Osteocyte (in vitro differentiated cells): Measurements from ENCODE around the gene PPFIA2. TPM values are rescaled to one million over a fixed set of nuclear protein-coding genes. Genes with fewer than 3 reads are reported as not detected.

ENCODE experiments used
- DNase-seq: peaks from one replicate; pipeline ENCODE4 v3.0.0; 2021; ENCODE audit warnings: mixed read lengths; ENCODE audit not compliant: unreplicated experiment; ENCODE audit errors: extremely low spot score
- H3K27ac Mint-ChIP-seq: one replicate; pipeline ENCODE4 v1.8.0; 2021; ENCODE audit warnings: mild to moderate bottlenecking, mixed read lengths; ENCODE audit not compliant: unreplicated experiment
- H3K27me3 Mint-ChIP-seq: one replicate; pipeline ENCODE4 v1.8.0; 2021; ENCODE audit warnings: mixed read lengths; ENCODE audit not compliant: unreplicated experiment
- H3K36me3 Mint-ChIP-seq: one replicate; pipeline ENCODE4 v1.8.0; 2021; ENCODE audit warnings: mixed read lengths; ENCODE audit not compliant: unreplicated experiment
- H3K4me1 Mint-ChIP-seq: one replicate; pipeline ENCODE4 v1.8.0; 2021; ENCODE audit warnings: mixed read lengths; ENCODE audit not compliant: unreplicated experiment
- H3K4me3 Mint-ChIP-seq: one replicate; pipeline ENCODE4 v1.8.0; 2021; ENCODE audit warnings: mild to moderate bottlenecking, moderate library complexity, mixed read lengths; ENCODE audit not compliant: unreplicated experiment
- H3K9me3 Mint-ChIP-seq: one replicate; pipeline ENCODE4 v1.8.0; 2021; ENCODE audit warnings: mixed read lengths; ENCODE audit not compliant: unreplicated experiment
- total RNA-seq: library from RNA; stranded (reverse); gene quantifications from 2 replicates; pipeline ENCODE4 v1.2.1, GENCODE V29; 2021
- TF ChIP-seq, protein P1 (sequence below): fragments of 200-600 bp; sonication (generic); IDR thresholded peaks from 2 replicates; pipeline ENCODE4 v1.5.0; 2021; ENCODE audit warnings: antibody characterized with exemption, mild to moderate bottlenecking, moderate library complexity

Gene PPFIA2
- total RNA-seq, 1 donor from 2014 or later: 0.67 TPM

DNA sequence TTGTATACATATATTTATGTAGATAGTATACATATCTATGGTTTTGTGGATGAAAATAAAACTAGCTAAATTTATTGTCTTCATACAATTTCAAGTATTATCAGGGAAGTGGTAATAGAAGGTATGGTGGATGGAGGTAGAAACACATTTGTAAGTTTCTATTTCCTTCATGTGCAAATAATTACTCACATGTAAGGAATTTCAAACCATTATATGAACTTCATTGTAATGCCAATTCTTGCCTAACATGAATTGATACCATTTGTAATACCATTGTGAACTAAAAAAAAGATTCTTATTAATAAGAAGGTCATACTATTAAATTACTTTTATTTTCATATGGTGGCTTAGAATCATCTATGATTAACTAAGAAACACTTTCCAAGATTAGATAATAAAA, 20.1 kb upstream of the PPFIA2 start:
- Mint-ChIP-seq H3K4me1 (no peaks in the 10 kb centered on the region), H3K36me3 (no peaks in the 10 kb centered on the region), H3K27ac (no peak overlapping the region), H3K9me3 (no peaks in the 10 kb centered on the region), H3K27me3 (peaks cover 16% of the 10 kb centered on the region), H3K4me3 (no peak overlapping the region)
- no peak for DNase-seq
- TF ChIP-seq, protein P1, sequence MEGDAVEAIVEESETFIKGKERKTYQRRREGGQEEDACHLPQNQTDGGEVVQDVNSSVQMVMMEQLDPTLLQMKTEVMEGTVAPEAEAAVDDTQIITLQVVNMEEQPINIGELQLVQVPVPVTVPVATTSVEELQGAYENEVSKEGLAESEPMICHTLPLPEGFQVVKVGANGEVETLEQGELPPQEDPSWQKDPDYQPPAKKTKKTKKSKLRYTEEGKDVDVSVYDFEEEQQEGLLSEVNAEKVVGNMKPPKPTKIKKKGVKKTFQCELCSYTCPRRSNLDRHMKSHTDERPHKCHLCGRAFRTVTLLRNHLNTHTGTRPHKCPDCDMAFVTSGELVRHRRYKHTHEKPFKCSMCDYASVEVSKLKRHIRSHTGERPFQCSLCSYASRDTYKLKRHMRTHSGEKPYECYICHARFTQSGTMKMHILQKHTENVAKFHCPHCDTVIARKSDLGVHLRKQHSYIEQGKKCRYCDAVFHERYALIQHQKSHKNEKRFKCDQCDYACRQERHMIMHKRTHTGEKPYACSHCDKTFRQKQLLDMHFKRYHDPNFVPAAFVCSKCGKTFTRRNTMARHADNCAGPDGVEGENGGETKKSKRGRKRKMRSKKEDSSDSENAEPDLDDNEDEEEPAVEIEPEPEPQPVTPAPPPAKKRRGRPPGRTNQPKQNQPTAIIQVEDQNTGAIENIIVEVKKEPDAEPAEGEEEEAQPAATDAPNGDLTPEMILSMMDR: no peak

- Mint-ChIP-seq H3K4me3 (no peak overlapping the region), H3K27me3 (peaks cover 18% of the 10 kb centered on the region), H3K27ac (no peak overlapping the region), H3K4me1 (no peaks in the 10 kb centered on the region), H3K36me3 (no peaks in the 10 kb centered on the region), H3K9me3 (no peaks in the 10 kb centered on the region)
- DNase-seq: no peak
- TF ChIP-seq, protein P1: no peak
These were observed 19.6 kb upstream of the PPFIA2 start for GRCh38 chr12:81778719-81779118.

DNA sequence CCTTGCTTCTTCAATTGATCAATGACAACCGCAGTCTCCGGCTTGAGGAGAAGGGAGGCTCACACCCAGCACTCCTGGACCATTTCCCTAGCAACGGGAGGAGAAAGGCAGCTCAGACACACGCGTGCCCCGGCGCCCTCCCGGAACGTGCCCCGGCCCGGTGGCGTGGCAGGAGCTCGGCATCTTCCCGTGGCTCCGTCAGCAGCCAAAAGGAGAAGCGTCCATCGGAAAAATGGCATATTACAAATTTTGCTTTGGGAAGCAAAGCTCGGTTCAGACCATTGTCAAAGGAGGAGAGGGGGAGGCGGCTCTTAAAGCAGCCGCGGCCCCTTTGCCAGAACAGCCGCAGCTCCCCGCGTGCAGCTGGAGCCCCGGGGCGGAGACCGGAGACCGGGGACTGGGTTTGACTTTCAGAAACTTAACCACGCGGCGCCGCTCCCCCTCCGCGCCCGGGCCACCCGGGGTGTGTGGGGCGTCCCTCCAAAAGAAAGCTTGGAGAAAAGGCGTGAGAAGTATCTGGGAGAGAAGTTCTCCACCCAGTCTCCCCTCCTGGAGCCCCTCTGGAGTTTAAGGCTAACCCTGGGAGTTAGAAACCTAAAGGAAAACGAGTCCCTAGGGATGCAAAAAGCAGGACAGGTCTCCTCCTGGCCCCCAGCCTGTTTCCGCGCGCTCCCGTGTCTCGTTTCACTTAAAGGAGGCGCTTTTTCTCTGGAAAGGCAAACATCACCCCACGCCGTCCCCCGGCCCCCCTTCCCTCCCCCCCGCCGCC, 545 bp downstream of the PPFIA2 start:
- H3K27me3 Mint-ChIP-seq: peaks cover 37% of the 10 kb centered on the region
- no peak overlapping the region for H3K27ac Mint-ChIP-seq
- no peaks in the 10 kb centered on the region for H3K36me3 Mint-ChIP-seq
- H3K9me3 Mint-ChIP-seq: peaks cover 8% of the 10 kb centered on the region
- no peak for DNase-seq
- TF ChIP-seq, protein P1: no peak
- peak overlapping the region; percentile 80 for H3K4me3 Mint-ChIP-seq
- H3K4me1 Mint-ChIP-seq: peaks cover 17% of the 10 kb centered on the region

- Mint-ChIP-seq H3K27me3 (peaks cover 35% of the 10 kb centered on the region), H3K36me3 (no peaks in the 10 kb centered on the region), H3K4me3 (peak overlapping the region; percentile 80), H3K9me3 (peaks cover 1% of the 10 kb centered on the region), H3K27ac (no peak overlapping the region), H3K4me1 (peaks cover 17% of the 10 kb centered on the region)
- DNase-seq: no peak
- TF ChIP-seq, protein P1: no peak
These were observed 1.3 kb downstream of the PPFIA2 start for GRCh38 chr12:81757731-81758365.

GRCh38 chr12:81729781-81730180, 29.4 kb downstream of the PPFIA2 start:
- Mint-ChIP-seq H3K36me3 (no peaks in the 10 kb centered on the region), H3K27ac (no peak overlapping the region), H3K9me3 (no peaks in the 10 kb centered on the region), H3K27me3 (peaks cover 5% of the 10 kb centered on the region), H3K4me3 (no peak overlapping the region), H3K4me1 (no peaks in the 10 kb centered on the region)
- DNase-seq: no peak
- TF ChIP-seq, protein P1: no peak
